CD1c-positive myeloid dendritic cell (primary cell): Measurements from ENCODE around the gene CCDC50.

Experiments used
- DNase-seq: peaks from one replicate; pipeline ENCODE4 v3.0.0-alpha.2; 2016; ENCODE audit errors: extremely low spot score

Gene CCDC50

GRCh38 chr3:191320316-191320715 lies 8.9 kb upstream of the CCDC50 start:
- no peak for DNase-seq

GRCh38 chr3:191321019-191321767 lies 8.0 kb upstream of the CCDC50 start:
- DNase-seq, result no peak

- no peak for DNase-seq
These were observed 4.3 kb upstream of the CCDC50 start for GRCh38 chr3:191324936-191325335.

GRCh38 chr3:191327526-191327925 lies 1.7 kb upstream of the CCDC50 start:
- no peak for DNase-seq

GRCh38 chr3:191328383-191328961 lies 722 bp upstream of the CCDC50 start:
- no peak for DNase-seq

GRCh38 chr3:191329654-191330529 lies 698 bp downstream of the CCDC50 start, which contains the start of gene UTS2B:
TSS of gene UTS2B (minus strand) at chr3:191330526. CDS start at chr3:191282189, 48,337 bp downstream.
- peak; percentile 30 for DNase-seq

GRCh38 chr3:191330530-191331048 lies 1.4 kb downstream of the CCDC50 start:
- no peak for DNase-seq

GRCh38 chr3:191331388-191331787 lies 2.2 kb downstream of the CCDC50 start:
- DNase-seq, result no peak

- DNase-seq, result no peak
These were observed 4.2 kb downstream of the CCDC50 start for GRCh38 chr3:191333298-191333880.

- DNase-seq, result no peak
These were observed 5.2 kb downstream of the CCDC50 start for GRCh38 chr3:191334346-191334893.

- DNase-seq, result no peak
These were observed 7.6 kb downstream of the CCDC50 start for GRCh38 chr3:191336833-191337232.

- no peak for DNase-seq
These were observed 8.9 kb downstream of the CCDC50 start for GRCh38 chr3:191338177-191338488.

- no peak for DNase-seq
These were observed 10.2 kb downstream of the CCDC50 start for GRCh38 chr3:191339316-191339917.

GRCh38 chr3:191340351-191340750 lies 11.2 kb downstream of the CCDC50 start:
- no peak for DNase-seq

GRCh38 chr3:191340966-191341365 lies 11.8 kb downstream of the CCDC50 start:
- no peak for DNase-seq

GRCh38 chr3:191342006-191342405 lies 12.8 kb downstream of the CCDC50 start:
- no peak for DNase-seq

- no peak for DNase-seq
These were observed 13.2 kb downstream of the CCDC50 start for GRCh38 chr3:191342411-191342810.

GRCh38 chr3:191343115-191343514 lies 13.9 kb downstream of the CCDC50 start:
- no peak for DNase-seq

GRCh38 chr3:191343913-191344312 lies 14.7 kb downstream of the CCDC50 start:
- DNase-seq, result no peak

GRCh38 chr3:191345334-191345733 lies 16.1 kb downstream of the CCDC50 start:
- DNase-seq, result no peak

GRCh38 chr3:191347228-191347627 lies 18.0 kb downstream of the CCDC50 start:
- no peak for DNase-seq
